ENCODE data around the gene SULT1E1.

SULT1E1 gene

GRCh38 chr4:69793732-69794131 is 66.2 kb downstream of the SULT1E1 start:
- Mint-ChIP-seq H3K4me1 (ENCODE audit: low read depth) (no peaks in the 10 kb centered on the region), H3K36me3 (no peaks in the 10 kb centered on the region), H3K9me3 (ENCODE audit: low read depth) (no peaks in the 10 kb centered on the region), H3K27ac (no peak overlapping the region), H3K4me3 (no peak overlapping the region), H3K27me3 (no peaks in the 10 kb centered on the region)

Data from activated naive CD8-positive, alpha-beta T cell (primary cell).